SH-SY5Y (cell line): ENCODE data around the gene CLECL1.

Source experiments
- GATA2 ChIP-seq: IDR thresholded peaks from 2 replicates; pipeline ENCODE4 v1.6.1; 2011; ENCODE audit warnings: mild to moderate bottlenecking, low read depth, low read length
- GATA3 ChIP-seq: IDR thresholded peaks from 2 replicates; pipeline ENCODE4 v1.6.1; 2011; ENCODE audit warnings: low read depth, mild to moderate bottlenecking, low read length, moderate library complexity

CLECL1 gene

GRCh38 chr12:9732921-9733461 lies at the start of gene CLECL1:
Gene CLECL1, minus strand, starts transcription at chr12:9733097.
- TF ChIP-seq GATA3 (no peak), GATA2 (no peak)

- TF ChIP-seq GATA2 = no peak
- TF ChIP-seq GATA3 = no peak
Observed at GRCh38 chr12:9781360-9781759, 48.5 kb upstream of the CLECL1 start.

- no peak for TF ChIP-seq GATA2
- TF ChIP-seq GATA3 = no peak
Observed at GRCh38 chr12:9779209-9779608, 46.3 kb upstream of the CLECL1 start.

- TF ChIP-seq GATA2 = no peak
Observed at GRCh38 chr12:9776781-9777180, 43.9 kb upstream of the CLECL1 start.

GRCh38 chr12:9773216-9773877 lies 40.5 kb upstream of the CLECL1 start:
- TF ChIP-seq GATA3 (no peak), GATA2 (no peak)

GRCh38 chr12:9763025-9763424 lies 30.1 kb upstream of the CLECL1 start:
- TF ChIP-seq GATA3 (no peak), GATA2 (no peak)

GRCh38 chr12:9762369-9762768 lies 29.5 kb upstream of the CLECL1 start:
- TF ChIP-seq GATA3 (no peak), GATA2 (no peak)

GRCh38 chr12:9761419-9761781 lies 28.5 kb upstream of the CLECL1 start:
- TF ChIP-seq GATA3 (no peak), GATA2 (no peak)

- TF ChIP-seq GATA3 = no peak
- TF ChIP-seq GATA2 = no peak
Observed at GRCh38 chr12:9760699-9761418, 28.0 kb upstream of the CLECL1 start, which contains the start of gene CD69. Gene CD69, minus strand, starts transcription at chr12:9760901. Its CDS starts 81 bp downstream, at chr12:9760820.

- TF ChIP-seq GATA3 = no peak
- no peak for TF ChIP-seq GATA2
Observed at GRCh38 chr12:9760120-9760519, 27.2 kb upstream of the CLECL1 start.

- TF ChIP-seq GATA2 (no peak), GATA3 (no peak)
Observed at GRCh38 chr12:9759694-9760093, 26.8 kb upstream of the CLECL1 start.

GRCh38 chr12:9758119-9758518 lies 25.2 kb upstream of the CLECL1 start:
- TF ChIP-seq GATA3 (no peak), GATA2 (no peak)

- TF ChIP-seq GATA3 (no peak), GATA2 (no peak)
Observed at GRCh38 chr12:9757433-9758025, 24.6 kb upstream of the CLECL1 start.

- TF ChIP-seq GATA3 (no peak), GATA2 (no peak)
Observed at GRCh38 chr12:9756706-9757105, 23.8 kb upstream of the CLECL1 start.

GRCh38 chr12:9756170-9756569 lies 23.3 kb upstream of the CLECL1 start:
- TF ChIP-seq GATA3 = no peak
- TF ChIP-seq GATA2 = no peak
